ENCODE measurements around the gene ISOC2.
A peak's percentile ranks its signal among the peaks of the same experiment; 100 is the strongest.

ISOC2 gene

GRCh38 chr19:55486043-55486970 lies 24.9 kb upstream of the ISOC2 start:
- peak; percentile 46 for TF ChIP-seq CTCF (conservative IDR thresholded peaks at IDR 0.05; ENCODE audit: control insufficient read depth, insufficient read depth, low read depth, low read length)
- H3K4me3 ChIP-seq (ENCODE audit: control insufficient read depth, low read depth, low read length) = peak overlapping the region; percentile 60
- DNase-seq (ENCODE audit: low read depth) = peak; percentile 61

GRCh38 chr19:55485439-55486011 lies 24.1 kb upstream of the ISOC2 start:
- TF ChIP-seq CTCF (conservative IDR thresholded peaks at IDR 0.05; ENCODE audit: control insufficient read depth, insufficient read depth, low read depth, low read length) = no peak
- H3K4me3 ChIP-seq (ENCODE audit: control insufficient read depth, low read depth, low read length) = peak overlapping the region; percentile 60
- no peak for DNase-seq (ENCODE audit: low read depth)

- DNase-seq (ENCODE audit: low read depth) = no peak
- TF ChIP-seq CTCF (conservative IDR thresholded peaks at IDR 0.05; ENCODE audit: control insufficient read depth, insufficient read depth, low read depth, low read length) = no peak
- H3K4me3 ChIP-seq (ENCODE audit: control insufficient read depth, low read depth, low read length) = peak within 1 kb of the TSS; percentile 60
Measured at GRCh38 chr19:55484593-55485438, 23.4 kb upstream of the ISOC2 start, which contains the start of gene NAT14. TSS of gene NAT14 (plus strand) at chr19:55485188. CDS start at chr19:55485709, 521 bp downstream.

- H3K4me3 ChIP-seq (ENCODE audit: control insufficient read depth, low read depth, low read length) = peak overlapping the region; percentile 60
- no peak for TF ChIP-seq CTCF (conservative IDR thresholded peaks at IDR 0.05; ENCODE audit: control insufficient read depth, insufficient read depth, low read depth, low read length)
- DNase-seq (ENCODE audit: low read depth) = no peak
Measured at GRCh38 chr19:55483706-55484592, 22.5 kb upstream of the ISOC2 start.

- TF ChIP-seq CTCF (conservative IDR thresholded peaks at IDR 0.05; ENCODE audit: control insufficient read depth, insufficient read depth, low read depth, low read length) = no peak
- no peak for DNase-seq (ENCODE audit: low read depth)
- no peak overlapping the region for H3K4me3 ChIP-seq (ENCODE audit: control insufficient read depth, low read depth, low read length)
Measured at GRCh38 chr19:55482967-55483705, 21.7 kb upstream of the ISOC2 start.
